K562 (cell line): ENCODE results near the gene EIF3K. TPM values are rescaled to one million over a fixed set of nuclear protein-coding genes. Genes with fewer than 3 reads are reported as not detected.
A peak's percentile ranks its signal among the peaks of the same experiment; 100 is the strongest.

Experiments used
- GATA2 ChIP-seq: sonication (generic); formaldehyde crosslinking; IDR thresholded peaks from 2 replicates; pipeline ENCODE4 v1.4.0; 2020; ENCODE audit warnings: mild to moderate bottlenecking, missing genetic modification reagents
- IRF2 ChIP-seq: sonication (generic); formaldehyde crosslinking; IDR thresholded peaks from 2 replicates; pipeline ENCODE4 v1.8.1; 2022; ENCODE audit warnings: mild to moderate bottlenecking, missing genetic modification reagents
- KHSRP ChIP-seq: fragments of 450-650 bp; IDR thresholded peaks from 2 replicates; pipeline ENCODE4 v1.6.1; 2017
- NCOA4 ChIP-seq: fragments of 450-650 bp; IDR thresholded peaks from 2 replicates; pipeline ENCODE4 v1.6.1; 2018; ENCODE audit warnings: mild to moderate bottlenecking; ENCODE audit not compliant: partially characterized antibody
- NELFE ChIP-seq: IDR thresholded peaks from 2 replicates; pipeline ENCODE4 v1.6.1; 2011; ENCODE audit warnings: mild to moderate bottlenecking; ENCODE audit not compliant: insufficient read depth, insufficient read length
- NFATC3 ChIP-seq: fragments of 450-650 bp; IDR thresholded peaks from 2 replicates; pipeline ENCODE4 v1.6.1; 2017; ENCODE audit warnings: mild to moderate bottlenecking
- RNF2 ChIP-seq: sonication (generic); IDR thresholded peaks from 2 replicates; pipeline ENCODE4 v1.6.1; 2016
- ZNF561 ChIP-seq: fragments of 450-650 bp; formaldehyde crosslinking; conservative IDR thresholded peaks from 2 replicates; pipeline ENCODE4 v1.4.0; 2020; ENCODE audit warnings: mild to moderate bottlenecking, moderate library complexity
- polyA plus RNA-seq, 8 experiments: library from polyadenylated mRNA; depleted of rRNA in 4 of 8; stranded (reverse) in 5 of 8; unstranded in 3 of 8; fragments of >200 nt; fragmentation: Nextera tagmentation in 2 of 8; fragmentation: Illumina TruSeq in 1 of 8; extraction: Ambion mirVana in 2 of 8; extraction: Trizol in 1 of 8; gene quantifications; 2 replicates each; pipeline versions ENCODE4 v1.2.1 to v1.2.3, GENCODE V29; 2011 to 2014; ENCODE audit warnings: inconsistent platforms in 1 of 8, missing spikeins in 1 of 8
- total RNA-seq, 7 experiments: library from RNA; depleted of rRNA in 6 of 7; stranded (reverse); fragments of >200 nt in 6 of 7; fragmentation: Illumina TruSeq in 2 of 7; extraction: Trizol in 2 of 7; gene quantifications; 2 replicates each; pipeline versions ENCODE4 v1.2.1 to v1.2.3, GENCODE V29; 2011 to 2021; ENCODE audit warnings: low replicate concordance in 1 of 7
- TF ChIP-seq, protein P1 (sequence below): fragments of 150-350 bp; conservative IDR thresholded peaks from 2 replicates; pipeline ENCODE4 v1.6.1; 2014; ENCODE audit warnings: low read length
- TF ChIP-seq, protein P2 (sequence below): fragments of 250-450 bp; sonication (Bioruptor Pico); IDR thresholded peaks from 2 replicates; pipeline ENCODE4 v1.5.0; 2021; ENCODE audit warnings: mild to moderate bottlenecking, moderate library complexity
- TF ChIP-seq, protein P3 (sequence below): sonication (generic); formaldehyde crosslinking; IDR thresholded peaks from 2 replicates; pipeline ENCODE4 v1.8.1; 2023; ENCODE audit warnings: mild to moderate bottlenecking, missing genetic modification reagents
- TF ChIP-seq, protein P4 (sequence below): IDR thresholded peaks from 2 replicates; pipeline ENCODE4 v1.6.1; 2014; ENCODE audit warnings: antibody characterized with exemption
- TF ChIP-seq, protein P5 (sequence below): sonication (generic); formaldehyde crosslinking; IDR thresholded peaks from 2 replicates; pipeline ENCODE4 v1.8.0; 2022; ENCODE audit warnings: missing genetic modification reagents, mild to moderate bottlenecking, borderline replicate concordance
- TF ChIP-seq, protein P6 (sequence below): fragments of 200-800 bp; sonication (Bioruptor generic); IDR thresholded peaks from 2 replicates; pipeline ENCODE4 v1.6.1; 2017; ENCODE audit warnings: missing genetic modification characterization, missing compliant biosample characterization

The EIF3K gene
- total and polyA plus RNA-seq, 9 of the 15 experiments (the other 6 are each of a cell fraction or from before 2014, with no cell fraction given): 387 to 1,827 (median 733) TPM

DNA sequence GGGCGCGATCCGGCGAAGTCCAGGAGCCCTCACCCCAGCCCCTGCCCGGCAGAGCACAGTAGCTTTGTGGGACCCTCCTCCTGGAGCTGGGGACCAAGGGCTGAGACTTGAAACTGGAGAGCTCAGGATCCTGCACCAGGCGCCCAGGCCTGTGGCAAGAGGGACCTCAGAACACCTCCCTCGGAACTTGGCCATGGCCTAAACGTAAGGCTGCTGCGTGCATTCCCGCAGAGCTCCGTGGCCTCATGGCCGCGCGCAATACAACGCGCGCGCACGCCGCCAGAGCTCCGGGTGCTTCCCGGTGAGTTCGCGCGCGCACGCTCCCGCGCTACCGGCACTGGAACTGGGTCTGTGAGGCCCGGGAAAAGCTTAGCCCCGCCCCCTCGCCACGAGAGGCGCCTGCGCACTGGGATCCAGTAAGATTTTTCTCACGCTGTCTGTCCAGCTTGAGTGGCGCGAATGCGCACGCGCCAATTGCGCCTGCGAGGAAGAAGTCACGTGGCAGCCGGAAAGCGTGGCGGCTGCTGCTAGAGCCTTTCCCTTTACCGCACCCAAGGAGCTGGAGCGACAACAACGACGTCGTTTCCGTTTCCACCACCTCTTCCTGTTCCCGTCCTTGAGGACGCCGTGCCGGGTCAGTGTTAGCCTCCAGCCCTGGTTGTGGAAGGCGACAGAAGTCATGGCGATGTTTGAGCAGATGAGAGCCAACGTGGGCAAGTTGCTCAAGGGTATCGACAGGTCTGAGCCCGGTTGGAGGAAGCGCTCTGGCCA, at the start of gene EIF3K (continued):
- TF ChIP-seq, protein P1, sequence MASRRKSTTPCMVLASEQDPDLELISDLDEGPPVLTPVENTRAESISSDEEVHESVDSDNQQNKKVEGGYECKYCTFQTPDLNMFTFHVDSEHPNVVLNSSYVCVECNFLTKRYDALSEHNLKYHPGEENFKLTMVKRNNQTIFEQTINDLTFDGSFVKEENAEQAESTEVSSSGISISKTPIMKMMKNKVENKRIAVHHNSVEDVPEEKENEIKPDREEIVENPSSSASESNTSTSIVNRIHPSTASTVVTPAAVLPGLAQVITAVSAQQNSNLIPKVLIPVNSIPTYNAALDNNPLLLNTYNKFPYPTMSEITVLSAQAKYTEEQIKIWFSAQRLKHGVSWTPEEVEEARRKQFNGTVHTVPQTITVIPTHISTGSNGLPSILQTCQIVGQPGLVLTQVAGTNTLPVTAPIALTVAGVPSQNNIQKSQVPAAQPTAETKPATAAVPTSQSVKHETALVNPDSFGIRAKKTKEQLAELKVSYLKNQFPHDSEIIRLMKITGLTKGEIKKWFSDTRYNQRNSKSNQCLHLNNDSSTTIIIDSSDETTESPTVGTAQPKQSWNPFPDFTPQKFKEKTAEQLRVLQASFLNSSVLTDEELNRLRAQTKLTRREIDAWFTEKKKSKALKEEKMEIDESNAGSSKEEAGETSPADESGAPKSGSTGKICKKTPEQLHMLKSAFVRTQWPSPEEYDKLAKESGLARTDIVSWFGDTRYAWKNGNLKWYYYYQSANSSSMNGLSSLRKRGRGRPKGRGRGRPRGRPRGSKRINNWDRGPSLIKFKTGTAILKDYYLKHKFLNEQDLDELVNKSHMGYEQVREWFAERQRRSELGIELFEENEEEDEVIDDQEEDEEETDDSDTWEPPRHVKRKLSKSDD: no peak
- TF ChIP-seq, protein P2, sequence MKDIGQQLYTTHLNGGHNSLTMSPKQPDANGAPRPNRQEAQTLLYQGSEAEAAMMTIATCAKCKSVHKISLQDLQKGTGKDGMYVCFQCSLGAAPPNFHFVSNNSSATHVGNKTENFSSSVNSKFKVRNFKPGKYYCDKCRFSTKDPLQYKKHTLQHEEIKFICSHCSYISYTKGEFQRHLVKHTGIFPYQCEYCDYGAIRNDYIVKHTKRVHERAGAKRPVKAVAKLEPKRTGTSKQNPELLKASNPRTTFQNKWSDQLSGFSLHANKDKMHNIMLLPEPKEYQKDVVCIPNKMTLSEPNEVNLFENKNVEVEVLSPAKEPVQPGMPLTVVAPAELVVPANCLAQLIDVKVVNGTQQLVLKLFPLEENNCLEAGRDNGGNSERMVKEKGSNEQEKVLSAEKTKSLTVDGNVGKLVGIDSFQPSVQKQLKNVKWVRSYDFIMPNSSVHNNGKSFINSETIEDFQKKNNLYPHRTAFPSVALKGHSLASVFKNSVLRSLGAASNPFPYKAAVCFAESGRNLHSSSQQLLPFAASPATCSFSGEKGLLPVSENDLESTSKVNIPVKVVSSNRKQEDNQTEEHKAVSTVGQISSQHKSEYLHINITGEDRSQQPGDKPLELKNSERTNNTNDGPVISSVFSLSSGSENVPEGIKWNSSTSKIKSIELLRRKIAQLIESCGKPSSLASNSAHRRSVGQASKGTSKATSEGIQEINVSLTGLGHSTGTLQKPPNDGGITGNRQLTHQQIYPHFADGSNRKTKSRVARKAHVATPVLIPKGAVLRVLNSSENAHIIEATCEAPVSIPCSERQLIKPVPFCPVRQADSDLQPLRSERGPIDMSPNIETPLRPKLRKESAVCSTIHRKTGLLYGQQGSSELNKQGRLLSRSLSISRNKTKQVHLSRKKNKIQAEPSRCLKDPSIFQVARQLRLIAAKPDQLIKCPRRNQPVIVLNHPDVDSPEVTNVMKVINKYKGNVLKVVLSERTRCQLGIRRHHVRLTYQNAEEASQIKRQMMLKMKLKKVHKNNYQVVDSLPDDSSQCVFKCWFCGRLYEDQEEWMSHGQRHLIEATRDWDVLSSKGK: no peak
- no peak for TF ChIP-seq RNF2
- TF ChIP-seq NCOA4: no peak
- TF ChIP-seq, protein P3, sequence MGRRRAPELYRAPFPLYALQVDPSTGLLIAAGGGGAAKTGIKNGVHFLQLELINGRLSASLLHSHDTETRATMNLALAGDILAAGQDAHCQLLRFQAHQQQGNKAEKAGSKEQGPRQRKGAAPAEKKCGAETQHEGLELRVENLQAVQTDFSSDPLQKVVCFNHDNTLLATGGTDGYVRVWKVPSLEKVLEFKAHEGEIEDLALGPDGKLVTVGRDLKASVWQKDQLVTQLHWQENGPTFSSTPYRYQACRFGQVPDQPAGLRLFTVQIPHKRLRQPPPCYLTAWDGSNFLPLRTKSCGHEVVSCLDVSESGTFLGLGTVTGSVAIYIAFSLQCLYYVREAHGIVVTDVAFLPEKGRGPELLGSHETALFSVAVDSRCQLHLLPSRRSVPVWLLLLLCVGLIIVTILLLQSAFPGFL (CRISPR knock-in tag): no peak
- TF ChIP-seq NFATC3: no peak
- TF ChIP-seq IRF2 (CRISPR knock-in tag): no peak
- no peak for TF ChIP-seq NELFE
- no peak for TF ChIP-seq GATA2 (CRISPR knock-in tag)
- TF ChIP-seq ZNF561 (CRISPR knock-in tag): no peak
- TF ChIP-seq, protein P4, sequence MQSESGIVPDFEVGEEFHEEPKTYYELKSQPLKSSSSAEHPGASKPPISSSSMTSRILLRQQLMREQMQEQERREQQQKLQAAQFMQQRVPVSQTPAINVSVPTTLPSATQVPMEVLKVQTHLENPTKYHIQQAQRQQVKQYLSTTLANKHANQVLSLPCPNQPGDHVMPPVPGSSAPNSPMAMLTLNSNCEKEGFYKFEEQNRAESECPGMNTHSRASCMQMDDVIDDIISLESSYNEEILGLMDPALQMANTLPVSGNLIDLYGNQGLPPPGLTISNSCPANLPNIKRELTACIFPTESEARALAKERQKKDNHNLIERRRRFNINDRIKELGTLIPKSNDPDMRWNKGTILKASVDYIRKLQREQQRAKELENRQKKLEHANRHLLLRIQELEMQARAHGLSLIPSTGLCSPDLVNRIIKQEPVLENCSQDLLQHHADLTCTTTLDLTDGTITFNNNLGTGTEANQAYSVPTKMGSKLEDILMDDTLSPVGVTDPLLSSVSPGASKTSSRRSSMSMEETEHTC: peak; percentile 74; the same call in 1 of the 2 replicates
- TF ChIP-seq, protein P5, sequence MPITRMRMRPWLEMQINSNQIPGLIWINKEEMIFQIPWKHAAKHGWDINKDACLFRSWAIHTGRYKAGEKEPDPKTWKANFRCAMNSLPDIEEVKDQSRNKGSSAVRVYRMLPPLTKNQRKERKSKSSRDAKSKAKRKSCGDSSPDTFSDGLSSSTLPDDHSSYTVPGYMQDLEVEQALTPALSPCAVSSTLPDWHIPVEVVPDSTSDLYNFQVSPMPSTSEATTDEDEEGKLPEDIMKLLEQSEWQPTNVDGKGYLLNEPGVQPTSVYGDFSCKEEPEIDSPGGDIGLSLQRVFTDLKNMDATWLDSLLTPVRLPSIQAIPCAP: no peak
- TF ChIP-seq KHSRP: no peak
- TF ChIP-seq, protein P6, sequence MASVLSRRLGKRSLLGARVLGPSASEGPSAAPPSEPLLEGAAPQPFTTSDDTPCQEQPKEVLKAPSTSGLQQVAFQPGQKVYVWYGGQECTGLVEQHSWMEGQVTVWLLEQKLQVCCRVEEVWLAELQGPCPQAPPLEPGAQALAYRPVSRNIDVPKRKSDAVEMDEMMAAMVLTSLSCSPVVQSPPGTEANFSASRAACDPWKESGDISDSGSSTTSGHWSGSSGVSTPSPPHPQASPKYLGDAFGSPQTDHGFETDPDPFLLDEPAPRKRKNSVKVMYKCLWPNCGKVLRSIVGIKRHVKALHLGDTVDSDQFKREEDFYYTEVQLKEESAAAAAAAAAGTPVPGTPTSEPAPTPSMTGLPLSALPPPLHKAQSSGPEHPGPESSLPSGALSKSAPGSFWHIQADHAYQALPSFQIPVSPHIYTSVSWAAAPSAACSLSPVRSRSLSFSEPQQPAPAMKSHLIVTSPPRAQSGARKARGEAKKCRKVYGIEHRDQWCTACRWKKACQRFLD (CRISPR knock-in tag): peak; percentile 87
